Progenitor cell of endocrine pancreas (in vitro differentiated cells): ENCODE data around the gene AXIN1. TPM values are rescaled to one million over a fixed set of nuclear protein-coding genes. Genes with fewer than 3 reads are reported as not detected.
"Not testable (repeated sequence)": the region's sequence is repeated elsewhere in the genome, so short reads cannot be mapped to it uniquely, and the experiment has no call there.

Source experiments
- DNase-seq: peaks from one replicate; pipeline ENCODE4 v3.0.0; 2021; ENCODE audit warnings: low spot score; ENCODE audit not compliant: unreplicated experiment
- H3K27ac Mint-ChIP-seq: 2 replicates; pipeline ENCODE4 v1.8.0; 2021; ENCODE audit warnings: mild to moderate bottlenecking, moderate library complexity, mixed read lengths
- H3K27me3 Mint-ChIP-seq: 2 replicates; pipeline ENCODE4 v1.8.0; 2021; ENCODE audit warnings: mixed read lengths
- H3K36me3 Mint-ChIP-seq: 2 replicates; pipeline ENCODE4 v1.8.0; 2022; ENCODE audit warnings: mixed read lengths; ENCODE audit not compliant: insufficient read depth
- H3K4me1 Mint-ChIP-seq: 2 replicates; pipeline ENCODE4 v1.8.0; 2021; ENCODE audit warnings: low read depth, mixed read lengths
- H3K4me3 Mint-ChIP-seq: 2 replicates; pipeline ENCODE4 v1.8.0; 2021; ENCODE audit warnings: low read depth, mild to moderate bottlenecking, moderate library complexity, mixed read lengths
- H3K9me3 Mint-ChIP-seq: 2 replicates; pipeline ENCODE4 v1.8.0; 2021; ENCODE audit warnings: low read depth, mixed read lengths
- CTCF ChIP-seq: fragments of 200-600 bp; sonication (generic); IDR thresholded peaks from one replicate; pipeline ENCODE4 v1.5.0; 2021; ENCODE audit warnings: antibody characterized with exemption, mild to moderate bottlenecking; ENCODE audit not compliant: unreplicated experiment
- total RNA-seq: library from RNA; stranded (reverse); gene quantifications from 2 replicates; pipeline ENCODE4 v1.2.1, GENCODE V29; 2021

AXIN1 gene
- total RNA-seq, 1 donor from 2014 or later: 34.4 TPM

- Mint-ChIP-seq H3K27me3 (peaks cover 22% of the 10 kb centered on the region), H3K4me1 (peaks cover 2% of the 10 kb centered on the region), H3K4me3 (no peak overlapping the region), H3K9me3 (no peaks in the 10 kb centered on the region), H3K27ac (no peak overlapping the region), H3K36me3 (no peaks in the 10 kb centered on the region)
- no peak for TF ChIP-seq CTCF
- no peak for DNase-seq
Measured at GRCh38 chr16:272633-273546, 79.6 kb downstream of the AXIN1 start.

- no peak overlapping the region for H3K27ac Mint-ChIP-seq
- no peaks in the 10 kb centered on the region for H3K36me3 Mint-ChIP-seq
- H3K9me3 Mint-ChIP-seq: no peaks in the 10 kb centered on the region
- H3K4me1 Mint-ChIP-seq: no peaks in the 10 kb centered on the region
- H3K27me3 Mint-ChIP-seq: peaks cover 8% of the 10 kb centered on the region
- no peak for TF ChIP-seq CTCF
- DNase-seq: no peak
- no peak overlapping the region for H3K4me3 Mint-ChIP-seq
Measured at GRCh38 chr16:270381-271255, 81.9 kb downstream of the AXIN1 start.

GRCh38 chr16:269061-269796 lies 83.3 kb downstream of the AXIN1 start:
- H3K4me1 Mint-ChIP-seq: no peaks in the 10 kb centered on the region
- H3K27me3 Mint-ChIP-seq: peaks cover 5% of the 10 kb centered on the region

GRCh38 chr16:268141-269053 lies 84.1 kb downstream of the AXIN1 start:
- Mint-ChIP-seq H3K9me3 (no peaks in the 10 kb centered on the region), H3K36me3 (no peaks in the 10 kb centered on the region), H3K4me1 (no peaks in the 10 kb centered on the region), H3K27me3 (peaks cover 5% of the 10 kb centered on the region), H3K4me3 (peak overlapping the region; percentile 29), H3K27ac (peak overlapping the region; percentile 34)
- DNase-seq: no peak
- no peak for TF ChIP-seq CTCF

More at GRCh38 chr16:269061-269796, 83.3 kb downstream of the AXIN1 start:
- DNase-seq: no peak
- no peak for TF ChIP-seq CTCF
- no peaks in the 10 kb centered on the region for H3K36me3 Mint-ChIP-seq
- H3K27ac Mint-ChIP-seq: no peak overlapping the region
- no peak overlapping the region for H3K4me3 Mint-ChIP-seq
- H3K9me3 Mint-ChIP-seq: no peaks in the 10 kb centered on the region

GRCh38 chr16:267562-267961 lies 85.0 kb downstream of the AXIN1 start:
- not testable (repeated sequence) for DNase-seq, H3K27me3 Mint-ChIP-seq, H3K4me1 Mint-ChIP-seq, H3K4me3 Mint-ChIP-seq, H3K9me3 Mint-ChIP-seq, H3K27ac Mint-ChIP-seq, H3K36me3 Mint-ChIP-seq
